Tibial artery (tissue), 4 donors: ENCODE data around the gene DENND5A.
"Not testable (repeated sequence)": the region's sequence is repeated elsewhere in the genome, so short reads cannot be mapped to it uniquely, and the experiment has no call there.

Experiments used
- DNase-seq, 2 donors: peaks; one replicate each; pipeline ENCODE4 v3.0.0-alpha.2; 2019
- H3K27ac ChIP-seq, 2 donors: fragments of 200-600 bp; sonication (generic) in 1 of 2; 1 replicate in 1 of 2; 2 replicates in 1 of 2; pipeline ENCODE4 v1.5.1; 2018 to 2019; ENCODE audit warnings: mild to moderate bottlenecking in 1 of 2
- H3K27me3 ChIP-seq, 2 donors: fragments of 200-600 bp; sonication (generic) in 1 of 2; one replicate each; pipeline versions ENCODE4 v1.5.1 to v1.6.0; 2016 to 2019
- H3K36me3 ChIP-seq, 3 donors: fragments of 200-600 bp; sonication (generic) in 2 of 3; one replicate each; pipeline ENCODE4 v1.5.1; 2016 to 2019; ENCODE audit warnings: mild to moderate bottlenecking in 2 of 3
- H3K4me1 ChIP-seq, 4 donors: fragments of 200-600 bp; sonication (generic) in 2 of 4; 1 replicate in 3 of 4; 2 replicates in 1 of 4; pipeline ENCODE4 v1.5.1; 2016 to 2019
- H3K4me3 ChIP-seq, 2 donors: fragments of 200-600 bp; sonication (generic) in 1 of 2; 1 replicate in 1 of 2; 2 replicates in 1 of 2; pipeline ENCODE4 v1.5.1; 2018 to 2019; ENCODE audit warnings: mild to moderate bottlenecking in 2 of 2
- H3K9me3 ChIP-seq, 3 donors: fragments of 200-600 bp; sonication (generic) in 1 of 3; one replicate each; pipeline ENCODE4 v1.5.1; 2016 to 2019
- CTCF ChIP-seq, 2 experiments: fragments of 200-600 bp in 1 of 2; fragments of 450-650 bp in 1 of 2; IDR thresholded peaks; one replicate each; pipeline ENCODE4 v1.5.1; 2017 to 2019; ENCODE audit warnings: antibody characterized with exemption in 2 of 2, mild to moderate bottlenecking in 1 of 2, moderate library complexity in 1 of 2
- intact Hi-C: fragments of 100-400 bp; cut with DNase I; formaldehyde crosslinking; loops from one replicate; pipeline ENCODE4 v1.15.0; 2023; ENCODE audit warnings: low total_unique reads

The DENND5A gene

DNA sequence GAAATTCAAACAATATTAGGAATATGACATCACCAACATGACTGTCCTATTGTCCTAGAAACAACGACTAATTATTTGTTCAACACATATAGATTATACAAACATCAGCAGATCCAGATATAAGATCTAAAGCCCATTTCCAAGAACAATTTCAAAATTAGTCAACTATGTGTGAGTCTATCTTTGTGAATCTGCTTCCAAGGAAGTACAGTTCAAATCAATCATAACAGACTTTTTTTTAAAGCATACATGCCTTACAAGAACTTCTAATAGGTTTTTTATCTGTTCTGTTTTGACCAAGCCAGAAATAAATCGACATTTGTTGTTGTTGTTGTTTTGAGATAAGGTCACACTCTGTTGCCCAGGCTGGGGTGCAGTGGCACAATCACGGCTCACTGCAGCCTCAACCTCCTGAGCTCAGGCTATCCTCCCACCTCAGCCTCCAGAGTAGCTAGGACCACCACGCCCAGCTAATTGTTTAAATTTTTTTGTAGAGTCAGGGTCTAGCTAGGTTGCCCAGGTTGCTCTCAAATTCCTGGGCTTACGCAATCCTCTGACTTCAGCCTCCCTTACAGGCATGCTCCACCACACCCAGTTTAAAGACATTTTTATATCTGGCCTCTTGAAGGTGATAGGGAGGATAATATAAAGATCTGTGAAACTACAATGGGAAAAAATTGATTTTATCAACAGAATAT is 54.8 kb downstream of the DENND5A start:
- intact Hi-C loops: no loop called here
- Histone ChIP-seq H3K27me3 (no peaks in the 10 kb centered on the region), H3K4me3 (no peak overlapping the region), H3K9me3 (no peaks in the 10 kb centered on the region), H3K4me1 (peaks cover 0 to 52% (median 8%) of the 10 kb centered on the region in 4 donors), H3K36me3 (no peaks in the 10 kb centered on the region), H3K27ac (no peak overlapping the region)
- no peak for DNase-seq
- no peak for TF ChIP-seq CTCF (IDR thresholded peaks at IDR 0.05)

- H3K4me1 ChIP-seq: peaks cover 0 to 47% (median 4%) of the 10 kb centered on the region in 4 donors
- DNase-seq, H3K27me3 ChIP-seq, H3K9me3 ChIP-seq, H3K27ac ChIP-seq, H3K36me3 ChIP-seq, H3K4me3 ChIP-seq, intact Hi-C loops: not testable (repeated sequence)
Measured at GRCh38 chr11:9209604-9210003, 55.5 kb downstream of the DENND5A start.

GRCh38 chr11:9208726-9209501 is 56.2 kb downstream of the DENND5A start:
- Histone ChIP-seq H3K27ac (no peak overlapping the region), H3K4me3 (no peak overlapping the region), H3K27me3 (no peaks in the 10 kb centered on the region), H3K9me3 (no peaks in the 10 kb centered on the region), H3K4me1 (peaks cover 0 to 41% (median 2%) of the 10 kb centered on the region in 4 donors), H3K36me3 (peaks cover under 1 to 9% (median 2%) of the 10 kb centered on the region in 3 donors)
- no peak for DNase-seq
- intact Hi-C loops: no loop called here
- no peak for TF ChIP-seq CTCF (IDR thresholded peaks at IDR 0.05)

DNA sequence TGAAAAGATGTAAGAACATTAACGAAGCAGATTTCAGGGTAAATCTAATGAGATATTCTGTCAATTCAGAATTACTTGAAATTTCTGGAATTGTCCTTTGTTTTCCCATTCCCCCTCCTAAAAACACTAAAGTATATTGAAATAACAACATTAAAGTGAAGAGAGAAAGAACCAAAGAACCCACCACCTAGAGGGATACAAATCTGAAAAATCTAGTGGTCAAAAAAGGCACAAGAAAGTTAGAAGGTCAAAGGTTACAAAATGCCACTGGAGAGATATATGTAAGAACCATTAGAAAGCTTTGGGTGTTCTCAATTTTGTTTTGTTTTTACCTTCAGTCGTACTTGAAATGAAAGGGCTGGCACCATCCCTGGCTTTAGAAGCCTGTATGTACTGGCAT is 57.9 kb downstream of the DENND5A start:
- no peaks in the 10 kb centered on the region for H3K27me3 ChIP-seq
- intact Hi-C loops: no loop called here
- H3K9me3 ChIP-seq: no peaks in the 10 kb centered on the region
- H3K36me3 ChIP-seq: peaks cover 9 to 19% (median 13%) of the 10 kb centered on the region in 3 donors
- no peak overlapping the region for H3K4me3 ChIP-seq
- peaks cover 0 to 41% (median 2%) of the 10 kb centered on the region in 4 donors for H3K4me1 ChIP-seq
- no peak for DNase-seq
- no peak overlapping the region for H3K27ac ChIP-seq
- no peak for TF ChIP-seq CTCF (IDR thresholded peaks at IDR 0.05)

DNA sequence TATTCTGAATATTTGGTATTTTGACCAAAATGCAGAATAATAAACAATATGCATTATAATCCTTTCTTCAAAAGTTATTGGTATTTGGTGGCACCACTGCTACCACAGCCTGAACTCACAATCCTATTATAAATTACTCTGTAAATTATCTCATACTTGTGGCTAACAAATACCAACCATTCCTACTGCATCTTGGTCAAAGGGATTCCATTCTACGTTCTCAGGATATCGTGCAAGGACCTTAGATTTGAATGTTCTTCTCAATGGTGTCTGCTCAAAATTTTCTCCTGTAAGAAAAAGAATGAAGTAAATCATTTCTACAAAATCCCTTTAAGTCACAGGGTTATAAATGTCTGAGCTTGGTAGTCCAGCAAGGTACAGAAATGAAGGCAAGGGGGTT is 58.7 kb downstream of the DENND5A start:
- intact Hi-C loops: no loop called here
- no peak overlapping the region for H3K4me3 ChIP-seq
- no peaks in the 10 kb centered on the region for H3K27me3 ChIP-seq
- no peak for DNase-seq
- no peaks in the 10 kb centered on the region for H3K9me3 ChIP-seq
- peaks cover 0 to 36% (median 2%) of the 10 kb centered on the region in 4 donors for H3K4me1 ChIP-seq
- TF ChIP-seq CTCF (IDR thresholded peaks at IDR 0.05): no peak
- H3K36me3 ChIP-seq: peaks cover 9 to 19% (median 13%) of the 10 kb centered on the region in 3 donors
- no peak overlapping the region for H3K27ac ChIP-seq

GRCh38 chr11:9203691-9204311 is 61.3 kb downstream of the DENND5A start:
- Histone ChIP-seq H3K9me3 (no peaks in the 10 kb centered on the region), H3K4me3 (no peak overlapping the region), H3K27ac (no peak overlapping the region), H3K27me3 (no peaks in the 10 kb centered on the region), H3K4me1 (peaks cover 0 to 14% (median 4%) of the 10 kb centered on the region in 4 donors), H3K36me3 (peaks cover 9 to 19% (median 13%) of the 10 kb centered on the region in 3 donors)
- intact Hi-C loops: no loop called here
- TF ChIP-seq CTCF (IDR thresholded peaks at IDR 0.05): no peak
- DNase-seq: no peak
